SK-N-SH (cell line): ENCODE data around the gene MBP. TPM values are rescaled to one million over a fixed set of nuclear protein-coding genes. Genes with fewer than 3 reads are reported as not detected.

Experiments
- CTCF ChIA-PET: fragments of 300-600, 350-600 bp; formaldehyde crosslinking; extraction: SDS; loops from one replicate; lab custom pipeline; 2021; lab: Yijun Ruan, JAX
- POLR2A ChIA-PET: fragments of 350-600 bp; sonication (Branson Sonifier 250); formaldehyde crosslinking; extraction: SDS; loops from one replicate; lab custom pipeline; 2020; ENCODE audit warnings: antibody characterized with exemption, inconsistent platforms; lab: Yijun Ruan, JAX
- DNase-seq: peaks from one replicate; pipeline ENCODE4 v3.0.0; 2012
- H2AFZ ChIP-seq: fragments of 200-600 bp; sonication (generic); 2 replicates; pipeline ENCODE4 v1.8.1; 2016; ENCODE audit warnings: antibody characterized with exemption, mild to moderate bottlenecking, low read depth
- H3F3A ChIP-seq: fragments of 200-600 bp; sonication (generic); replicated peaks from 2 replicates; pipeline ENCODE3; 2016; ENCODE audit warnings: antibody characterized with exemption, mild to moderate bottlenecking; ENCODE audit not compliant: insufficient read depth
- H3K27ac ChIP-seq, 2 experiments: fragments of 200-500 bp in 1 of 2; fragments of 200-600 bp in 1 of 2; sonication (Bioruptor generic) in 1 of 2; sonication (generic), shearing (Covaris generic) in 1 of 2; 2 replicates each; pipeline versions ENCODE4 v1.5.1 to v1.6.1; 2014 to 2016; ENCODE audit warnings: low read depth in 2 of 2, inconsistent platforms in 1 of 2, low read length in 1 of 2, mild to moderate bottlenecking in 1 of 2, mixed read lengths in 1 of 2
- H3K27me3 ChIP-seq: fragments of 200-600 bp; sonication (generic), shearing (Covaris generic); 2 replicates; pipeline ENCODE4 v1.6.1; 2016; ENCODE audit warnings: mixed run types; ENCODE audit not compliant: insufficient read depth
- H3K36me3 ChIP-seq, 2 experiments: fragments of 200-500 bp in 1 of 2; fragments of 200-600 bp in 1 of 2; sonication (Bioruptor generic) in 1 of 2; sonication (generic) in 1 of 2; replicated peaks in 1 of 2; 2 replicates each; pipeline versions ENCODE3 to v1.5.1; 2014 to 2016; ENCODE audit warnings: low read length in 1 of 2, mild to moderate bottlenecking in 1 of 2; ENCODE audit not compliant: insufficient read depth in 2 of 2, control insufficient read depth in 1 of 2
- H3K4me1 ChIP-seq, 2 experiments: fragments of 200-500 bp in 1 of 2; fragments of 200-600 bp in 1 of 2; sonication (Bioruptor generic) in 1 of 2; sonication (generic), shearing (Covaris generic) in 1 of 2; 2 replicates each; pipeline versions ENCODE4 v1.5.1 to v1.6.1; 2014 to 2016; ENCODE audit warnings: low read depth in 1 of 2, low read length in 1 of 2, mixed run types in 1 of 2; ENCODE audit not compliant: insufficient read depth in 2 of 2, control insufficient read depth in 1 of 2
- H3K4me2 ChIP-seq: fragments of 200-600 bp; sonication (generic), shearing (Covaris generic); 2 replicates; pipeline ENCODE4 v1.6.1; 2017; ENCODE audit warnings: mixed run types
- H3K4me3 ChIP-seq, 2 experiments: fragments of 200-500 bp in 1 of 2; fragments of 200-600 bp in 1 of 2; sonication (Bioruptor generic) in 1 of 2; sonication (generic), shearing (Covaris generic) in 1 of 2; 2 replicates each; pipeline versions ENCODE4 v1.5.1 to v1.8.1; 2014 to 2016; ENCODE audit warnings: low read depth in 2 of 2, inconsistent platforms in 1 of 2, low read length in 1 of 2, mild to moderate bottlenecking in 1 of 2, mixed read lengths in 1 of 2, moderate library complexity in 1 of 2
- H3K79me2 ChIP-seq: fragments of 200-600 bp; sonication (generic); 2 replicates; pipeline ENCODE4 v1.8.1; 2017; ENCODE audit warnings: mild to moderate bottlenecking; ENCODE audit not compliant: insufficient read depth
- H3K9ac ChIP-seq: fragments of 200-600 bp; sonication (generic); 2 replicates; pipeline ENCODE4 v1.6.1; 2017; ENCODE audit warnings: mixed run types
- H3K9me2 ChIP-seq: fragments of 200-600 bp; sonication (generic); 2 replicates; pipeline ENCODE4 v1.6.1; 2017; ENCODE audit warnings: mixed run types
- H3K9me3 ChIP-seq: fragments of 200-600 bp; sonication (generic); 2 replicates; pipeline ENCODE4 v1.6.1; 2017; ENCODE audit warnings: mixed run types, mild to moderate bottlenecking, moderate library complexity
- H4K20me1 ChIP-seq: fragments of 200-600 bp; sonication (generic); 2 replicates; pipeline ENCODE4 v1.6.1; 2017; ENCODE audit warnings: mild to moderate bottlenecking, mixed run types; ENCODE audit not compliant: insufficient read depth
- EZH2phosphoT487 ChIP-seq: fragments of 200-600 bp; sonication (generic); IDR thresholded peaks from 2 replicates; pipeline ENCODE4 v1.6.1; 2017; ENCODE audit warnings: low read depth, mixed run types, mild to moderate bottlenecking, antibody characterized with exemption, moderate library complexity, borderline replicate concordance
- FOSL2 ChIP-seq: IDR thresholded peaks from 2 replicates; pipeline ENCODE4 v1.4.0; 2012; ENCODE audit warnings: low read depth, mild to moderate bottlenecking, moderate library complexity, borderline replicate concordance
- GABPA ChIP-seq: IDR thresholded peaks from 2 replicates; pipeline ENCODE4 v1.4.0; 2012; ENCODE audit warnings: low read depth, mild to moderate bottlenecking
- GATA2 ChIP-seq: sonication (generic); formaldehyde crosslinking; IDR thresholded peaks from 2 replicates; pipeline ENCODE4 v1.5.0; 2020; ENCODE audit warnings: mild to moderate bottlenecking, missing genetic modification reagents
- MAX ChIP-seq: IDR thresholded peaks from 2 replicates; pipeline ENCODE4 v1.4.0; 2012; ENCODE audit warnings: low read depth
- MEF2A ChIP-seq: IDR thresholded peaks from 2 replicates; pipeline ENCODE4 v1.4.0; 2012; ENCODE audit warnings: low read depth, borderline replicate concordance
- RCOR1 ChIP-seq: fragments of 150-350 bp; IDR thresholded peaks from 2 replicates; pipeline ENCODE4 v1.6.1; 2017; ENCODE audit warnings: antibody characterized with exemption, low read length
- TEAD4 ChIP-seq: IDR thresholded peaks from 2 replicates; pipeline ENCODE4 v1.4.0; 2012; ENCODE audit warnings: mild to moderate bottlenecking, borderline replicate concordance; ENCODE audit not compliant: insufficient read depth
- USF1 ChIP-seq: IDR thresholded peaks from 2 replicates; pipeline ENCODE4 v1.4.0; 2012; ENCODE audit warnings: low read depth, borderline replicate concordance
- USF2 ChIP-seq: fragments of 150-350 bp; IDR thresholded peaks from 2 replicates; pipeline ENCODE4 v1.6.1; 2017; ENCODE audit warnings: antibody characterized with exemption, low read length, low read depth, borderline replicate concordance
- YY1 ChIP-seq: IDR thresholded peaks from 2 replicates; pipeline ENCODE4 v1.4.0; 2012; ENCODE audit warnings: low read depth, mild to moderate bottlenecking
- ZBTB33 ChIP-seq: IDR thresholded peaks from 2 replicates; pipeline ENCODE4 v1.4.0; 2012; ENCODE audit warnings: low read depth, borderline replicate concordance
- WGBS: methylation state at CpG from one replicate; pipeline ENCODE4 v1.1.6; 2017; ENCODE audit warnings: low lambda C conversion rate; 5-methylcytosine and 5-hydroxymethylcytosine counted together
- polyA plus RNA-seq, 3 experiments: library from polyadenylated mRNA; depleted of rRNA; stranded (reverse); fragments of >200 nt; gene quantifications; 2 replicates each; pipeline ENCODE4 v1.2.3, GENCODE V29; 2012

The MBP gene
- polyA plus RNA-seq, 1 of the 3 experiments (the other 2 are of a cell fraction) = 1.6 TPM

GRCh38 chr18:76992226-76993084 is 140.1 kb downstream of the MBP start:
- no peaks in the 10 kb centered on the region for H3F3A ChIP-seq
- H2AFZ ChIP-seq = no peak overlapping the region
- DNase-seq = no peak
- no peaks in the 10 kb centered on the region for H3K27me3 ChIP-seq
- H3K9ac ChIP-seq = no peak overlapping the region
- WGBS = 65% methylated on average over 14 of the region's 17 CpGs
- no peaks in the 10 kb centered on the region for H4K20me1 ChIP-seq
- ChIA-PET CTCF (interaction anchor here (0.9 to 3.1 kb wide), 8 partner anchors 8 to 219 kb away, joined by 3 to 29 read pairs (median 6); no protein-coding TSS in a partner anchor), POLR2A (no interaction called here)
- H3K4me2 ChIP-seq = no peak overlapping the region
- H3K36me3 ChIP-seq = no peaks in the 10 kb centered on the region
- H3K79me2 ChIP-seq = no peaks in the 10 kb centered on the region
- TF ChIP-seq USF2 (no peak), GABPA (no peak), MEF2A (no peak), ZBTB33 (no peak), EZH2phosphoT487 (no peak), MAX (no peak), USF1 (no peak), FOSL2 (no peak), YY1 (no peak), RCOR1 (no peak), TEAD4 (no peak), GATA2 (CRISPR knock-in tag) (no peak)
- peaks cover 0 to 10% of the 10 kb centered on the region in 2 experiments; a peak in 1 of 4 replicates for H3K4me1 ChIP-seq
- no peak overlapping the region for H3K4me3 ChIP-seq
- no peaks in the 10 kb centered on the region for H3K9me3 ChIP-seq
- no peak overlapping the region for H3K27ac ChIP-seq
- H3K9me2 ChIP-seq = no peaks in the 10 kb centered on the region
